NOMO-1 treated with dmso at 0.1 percent for 144 hours (cell line): ENCODE results near the gene PTPRT.
"Not testable (repeated sequence)": the region's sequence is repeated elsewhere in the genome, so short reads cannot be mapped to it uniquely, and the experiment has no call there.

Source experiments
- DNase-seq: peaks from one replicate; lab custom pipeline; 2025; ENCODE audit not compliant: unreplicated experiment; lab: John Stamatoyannopoulos, UW

Gene PTPRT

DNA sequence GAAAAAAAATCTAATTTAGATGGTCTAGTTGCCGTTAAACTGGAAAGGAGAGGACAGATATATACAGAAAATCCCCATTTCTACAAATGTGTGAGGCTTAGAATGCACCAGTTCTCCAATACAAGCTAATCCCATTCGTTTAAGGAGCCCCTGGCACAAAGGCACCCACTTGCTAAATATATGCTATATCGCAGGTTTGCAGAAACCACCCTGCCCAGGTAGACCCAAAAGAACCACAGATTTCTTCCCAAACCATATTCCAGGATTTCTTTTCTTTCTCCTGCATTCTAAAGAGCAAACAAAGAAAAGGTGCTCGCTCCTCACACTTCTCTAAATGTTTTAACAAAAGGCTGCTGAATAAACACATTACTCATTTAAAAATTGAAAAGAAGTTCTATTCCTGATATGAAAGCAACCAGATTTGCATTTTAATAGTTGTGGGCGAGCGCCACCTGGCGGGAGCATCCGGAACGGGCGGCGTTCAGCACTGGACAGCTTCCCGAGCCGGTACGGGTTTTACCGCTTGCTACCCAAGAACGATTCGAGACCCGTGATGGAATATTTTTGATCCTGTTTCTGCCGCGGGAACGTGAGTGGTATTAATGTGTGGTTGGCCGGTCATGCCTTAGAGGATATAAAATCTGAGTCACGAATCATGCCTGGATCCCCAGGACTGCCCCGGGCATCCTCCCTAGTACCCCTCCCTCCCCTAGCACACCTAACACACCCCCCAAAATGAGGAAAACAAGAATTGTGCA, 2.1 kb downstream of the PTPRT start:
- peak; percentile 23 for DNase-seq

DNA sequence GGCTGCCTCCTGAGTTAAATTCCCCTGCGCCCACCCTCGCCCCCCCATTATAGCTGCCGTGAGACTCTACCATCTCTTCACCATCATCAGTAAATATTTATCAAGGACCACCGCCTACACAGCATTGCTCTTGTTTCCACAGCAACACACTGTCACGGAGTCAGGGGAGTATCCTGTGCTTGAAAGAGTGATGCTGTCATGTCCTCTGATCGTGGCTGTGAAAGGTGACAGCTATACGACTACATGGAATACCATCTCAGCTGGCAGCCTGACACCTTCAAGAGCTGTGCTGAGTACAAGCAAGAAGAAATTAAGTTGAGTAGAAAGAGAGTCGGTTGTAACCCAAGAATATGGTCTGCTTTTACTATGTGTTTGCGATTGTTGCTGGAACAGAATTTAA, 3.4 kb downstream of the PTPRT start:
- DNase-seq = no peak

- DNase-seq = no peak
Measured at GRCh38 chr20:43185901-43186300, 3.8 kb downstream of the PTPRT start.

DNA sequence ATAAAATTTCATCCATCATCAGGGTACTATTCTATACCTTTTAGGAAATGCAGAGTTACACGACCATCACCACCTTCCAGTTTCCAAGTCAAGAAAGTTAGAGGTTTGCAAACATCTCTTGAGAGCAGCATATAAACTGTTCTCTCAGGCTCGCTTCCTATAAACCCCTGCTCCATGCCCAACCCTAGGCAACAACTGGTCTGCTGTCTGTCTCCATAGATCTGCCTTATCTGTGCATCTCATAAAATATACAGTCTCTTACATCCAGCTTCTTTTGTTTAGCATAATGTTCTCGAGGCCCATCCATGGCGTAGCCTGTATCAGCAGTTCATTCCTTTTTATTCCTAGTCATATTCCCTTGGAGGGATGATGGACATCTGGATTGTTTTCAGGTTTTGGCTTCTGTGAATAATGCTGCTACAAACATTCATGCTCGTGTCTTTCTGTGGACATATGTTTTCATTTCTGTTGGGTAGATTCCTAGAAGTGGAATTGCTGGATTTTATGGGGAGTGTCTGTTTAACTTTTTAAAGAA, 6.1 kb downstream of the PTPRT start:
- DNase-seq = no peak

DNA sequence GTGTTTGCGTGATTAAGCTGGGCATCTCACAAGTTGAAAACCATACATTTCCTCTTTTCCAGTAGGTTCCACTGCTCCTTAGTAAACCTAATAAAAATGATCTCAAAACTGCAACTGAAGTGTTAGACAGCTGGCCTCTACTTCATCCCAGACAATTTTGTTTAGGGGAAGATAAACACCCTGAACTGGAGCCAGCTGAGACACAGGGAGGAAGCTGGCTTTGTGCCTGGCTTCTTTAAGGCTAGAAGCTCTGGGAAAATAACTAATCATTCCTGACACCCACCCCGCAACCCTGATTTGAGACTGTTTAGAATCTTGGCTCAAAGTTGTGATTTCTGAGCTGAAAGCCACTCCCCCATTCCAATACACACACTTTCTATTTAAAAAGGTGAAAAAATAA, 11.6 kb downstream of the PTPRT start:
- no peak for DNase-seq

GRCh38 chr20:43176726-43177125, 13.0 kb downstream of the PTPRT start:
- DNase-seq = no peak

DNA sequence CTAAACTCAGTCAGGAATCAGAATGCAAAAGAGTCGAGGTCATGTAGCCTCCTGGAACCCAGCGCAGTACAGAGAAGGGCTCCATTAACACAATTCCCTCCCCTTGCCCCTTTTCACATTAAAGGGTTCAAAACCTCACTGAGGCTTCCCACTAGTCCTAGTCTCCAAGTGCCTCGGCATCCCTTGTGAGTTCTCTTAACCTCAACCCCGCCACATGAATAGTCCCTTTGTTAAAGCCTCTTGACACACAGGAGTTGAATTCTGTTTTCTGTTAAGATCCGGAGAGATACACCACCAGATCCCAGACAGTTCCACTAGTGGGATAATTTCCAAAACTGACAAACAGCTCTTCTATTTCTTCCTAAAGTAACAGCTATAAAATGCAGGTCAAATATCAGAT, 17.8 kb downstream of the PTPRT start:
- DNase-seq = no peak

DNA sequence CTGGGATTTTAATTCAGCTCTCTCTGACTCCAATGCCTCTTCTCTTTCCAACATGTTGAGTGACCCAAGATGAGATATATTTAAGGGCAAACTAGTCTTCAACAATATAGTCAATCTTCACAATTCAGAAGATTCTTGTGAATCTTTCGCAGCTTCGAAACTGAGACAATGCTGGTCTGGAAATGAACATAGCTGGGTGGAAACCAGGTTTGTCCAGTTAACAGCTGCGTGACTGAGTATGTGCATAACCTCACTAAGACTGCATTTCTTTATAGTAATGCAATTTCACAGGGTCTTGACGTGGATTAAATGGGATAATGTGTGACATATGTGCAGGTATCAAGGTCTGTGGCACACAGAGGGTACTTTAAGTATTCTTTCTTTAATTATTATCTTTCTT, 18.9 kb downstream of the PTPRT start:
- DNase-seq = no peak

GRCh38 chr20:43167615-43168014, 22.1 kb downstream of the PTPRT start:
- DNase-seq = no peak

DNA sequence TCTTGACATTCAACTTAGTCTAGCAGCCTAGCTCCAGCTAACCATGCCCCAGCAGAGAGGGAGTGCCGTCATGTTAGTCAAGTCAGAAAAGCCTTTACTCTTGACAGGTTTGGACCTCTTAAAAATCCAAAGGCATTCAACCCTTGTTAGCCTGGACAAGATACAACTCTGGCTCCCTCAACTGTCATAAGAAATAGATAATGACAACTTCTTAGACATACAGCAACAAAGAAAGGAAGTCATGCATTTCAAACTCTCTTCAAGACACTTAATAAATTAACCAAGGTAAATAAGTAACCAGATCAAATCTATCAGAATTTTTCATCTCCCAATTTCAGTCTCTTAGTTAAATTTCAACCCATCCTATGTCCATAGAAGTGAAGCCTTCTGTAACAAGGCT, 22.7 kb downstream of the PTPRT start:
- DNase-seq = no peak

GRCh38 chr20:43165611-43166010, 24.1 kb downstream of the PTPRT start:
- DNase-seq = no peak

DNA sequence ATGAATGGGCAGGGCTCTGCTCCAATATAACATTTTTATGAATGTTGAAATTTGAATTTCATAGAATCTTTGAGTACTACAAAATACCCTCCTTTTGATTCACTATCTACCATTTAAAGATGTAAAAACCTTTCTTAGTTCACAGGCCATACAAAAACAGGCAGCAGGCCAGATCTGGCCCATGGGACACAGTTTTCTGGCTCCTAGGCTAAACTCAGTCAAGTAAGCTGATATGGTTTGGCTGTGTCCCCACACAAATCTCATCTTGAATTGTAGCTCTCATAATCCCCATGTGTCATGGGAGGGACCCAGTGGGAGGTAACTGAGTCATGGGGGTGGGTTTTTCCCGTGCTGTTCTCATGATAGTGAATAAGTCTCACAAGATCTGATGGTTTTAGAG, 25.0 kb downstream of the PTPRT start:
- not testable (repeated sequence) for DNase-seq

GRCh38 chr20:43161716-43162115, 28.0 kb downstream of the PTPRT start:
- no peak for DNase-seq

DNA sequence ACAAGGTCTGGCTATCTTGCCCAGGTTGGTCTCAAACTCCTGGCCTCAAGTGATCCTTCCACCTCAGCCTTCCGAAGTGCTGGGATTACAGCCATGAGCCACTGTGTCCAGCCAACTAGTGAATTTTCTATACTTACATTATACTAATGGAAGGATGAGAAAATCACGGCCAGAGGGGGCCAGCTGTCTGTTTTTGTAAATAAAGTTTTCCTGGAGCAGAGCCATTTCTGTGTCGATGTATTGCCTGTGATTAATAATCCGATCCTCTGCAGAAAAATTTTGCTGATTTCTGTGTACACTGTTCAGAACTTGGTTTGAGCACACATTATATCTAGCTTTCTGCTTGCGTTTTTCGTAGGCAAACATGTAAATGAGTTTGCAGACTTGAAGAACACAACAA, 28.8 kb downstream of the PTPRT start:
- DNase-seq = no peak

GRCh38 chr20:43159994-43160393, 29.7 kb downstream of the PTPRT start:
- DNase-seq = no peak

- DNase-seq = no peak
Measured at GRCh38 chr20:43155366-43156100, 34.2 kb downstream of the PTPRT start.

GRCh38 chr20:43151901-43152300, 37.8 kb downstream of the PTPRT start:
- no peak for DNase-seq

- no peak for DNase-seq
Measured at GRCh38 chr20:43151256-43151655, 38.5 kb downstream of the PTPRT start.

DNA sequence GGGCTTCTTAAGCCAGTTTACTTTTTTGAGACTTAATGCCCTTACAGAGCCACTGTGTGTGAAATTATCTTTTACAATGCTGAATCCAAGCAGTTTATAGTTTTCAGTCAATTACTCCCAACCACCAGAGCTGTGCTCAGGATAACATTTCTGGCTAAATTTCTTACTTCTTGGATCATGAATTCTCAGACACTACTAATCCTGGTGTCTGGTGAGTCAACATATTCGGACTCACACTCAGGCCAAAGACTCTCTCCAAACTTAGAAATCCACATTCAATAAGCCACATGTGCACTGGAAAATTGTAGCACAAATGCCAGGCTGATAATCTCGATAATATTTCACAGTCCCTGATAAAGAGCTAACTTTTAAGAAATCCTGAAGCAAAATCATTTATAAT, 49.0 kb downstream of the PTPRT start:
- DNase-seq = no peak

DNA sequence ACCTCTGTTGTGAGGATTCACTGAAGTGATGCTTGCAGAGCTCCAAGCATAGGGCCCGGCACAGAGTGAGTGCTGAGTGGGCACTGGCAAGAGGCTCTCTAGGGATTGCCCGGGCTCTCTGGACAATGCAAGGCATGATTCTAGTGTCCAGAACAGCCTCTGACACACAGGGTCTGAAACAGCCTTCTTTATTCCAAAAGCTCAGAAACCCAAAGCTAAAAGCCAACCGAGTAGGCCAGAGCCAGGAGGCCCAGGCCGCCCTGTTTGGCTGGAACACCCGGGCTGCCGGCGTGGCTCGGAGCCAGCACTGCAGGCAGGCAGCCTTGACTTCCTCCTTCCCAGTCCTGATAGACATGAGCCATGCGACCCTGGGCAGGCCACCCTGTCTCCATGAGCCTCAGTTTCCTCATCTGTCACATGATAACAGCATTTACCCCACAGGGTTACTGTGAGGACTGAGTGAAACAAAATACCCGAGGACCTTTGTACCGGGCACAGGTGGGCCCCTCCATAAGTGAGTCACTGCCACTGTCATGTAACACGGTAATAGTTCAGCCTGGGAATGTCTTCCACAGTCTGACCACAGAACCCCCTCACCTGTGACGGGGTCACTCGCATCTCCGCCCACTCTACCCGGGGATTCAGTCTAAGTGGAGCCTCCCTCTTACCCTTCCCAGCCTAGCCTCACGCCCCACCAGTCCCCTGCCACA, 51.5 kb downstream of the PTPRT start:
- no peak for DNase-seq

DNA sequence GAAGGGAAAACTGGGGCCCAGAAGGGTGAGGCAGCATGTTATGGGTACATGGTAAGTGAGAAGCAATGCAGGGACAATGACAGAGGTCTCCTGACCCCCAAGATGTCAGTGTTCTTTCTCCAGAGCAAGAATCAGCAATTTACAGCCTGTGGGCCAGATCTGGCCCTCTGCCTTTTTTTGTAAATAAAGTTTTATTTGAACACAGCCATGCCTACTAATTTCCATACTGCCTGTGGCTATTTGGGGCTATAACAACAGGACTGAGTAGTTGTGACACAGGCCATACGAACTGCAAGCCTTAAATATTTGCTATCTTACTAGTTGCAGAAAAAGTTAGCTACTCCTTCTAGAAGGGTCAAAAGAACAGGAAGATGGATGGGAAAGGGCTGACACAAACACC, 52.5 kb downstream of the PTPRT start:
- DNase-seq = no peak

DNA sequence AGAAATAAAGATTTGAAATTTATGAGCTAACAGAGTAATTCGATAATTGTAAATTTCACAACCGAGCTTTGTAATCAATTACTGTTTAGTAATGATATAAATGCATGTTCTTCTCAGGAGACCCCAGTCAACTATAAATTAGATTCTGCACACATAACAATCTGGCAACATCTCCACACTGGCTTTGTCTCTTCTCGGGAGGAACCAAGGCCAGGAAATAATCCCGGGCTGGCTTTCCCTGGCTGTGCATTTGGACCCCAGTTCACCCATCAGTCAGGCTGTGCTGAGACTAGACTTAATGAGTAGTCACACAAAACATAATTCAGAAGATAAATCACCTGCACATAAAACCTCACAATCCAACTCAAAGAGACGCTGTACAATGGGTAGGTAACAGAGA, 65.5 kb downstream of the PTPRT start:
- DNase-seq = no peak
